B cell (primary cell): ENCODE data around the gene RRAS. TPM values are rescaled to one million over a fixed set of nuclear protein-coding genes. Genes with fewer than 3 reads are reported as not detected.

Experiments
- ATAC-seq: fragments of 200-7000 bp; cut with Tn5 transposase; one replicate; pipeline ENCODE4 v1.10.0; 2021; ENCODE audit warnings: low read depth, mild to moderate bottlenecking, moderate number of reproducible peaks, moderate library complexity
- CTCF ChIA-PET: fragments of 350-600 bp; sonication (Branson Sonifier 250); formaldehyde crosslinking; loops from one replicate; lab custom pipeline; 2021; ENCODE audit warnings: antibody characterized with exemption, inconsistent platforms; lab: Charles Lee
- POLR2A ChIA-PET: fragments of 350-600 bp; sonication (Branson Sonifier 250); formaldehyde crosslinking; loops from one replicate; lab custom pipeline; 2021; ENCODE audit warnings: antibody characterized with exemption; lab: Charles Lee
- DNase-seq: peaks from one replicate; pipeline ENCODE4 v3.0.0; 2013
- H2AFZ ChIP-seq: 2 replicates; pipeline ENCODE4 v1.6.1; 2012; ENCODE audit warnings: mild to moderate bottlenecking, low read depth, low read length; ENCODE audit not compliant: insufficient read depth, poor library complexity, severe bottlenecking
- H3K27ac ChIP-seq, 2 donors: 1 replicate in 1 of 2; 2 replicates in 1 of 2; pipeline ENCODE4 v1.5.1; 2012 to 2013; ENCODE audit warnings: low read length in 2 of 2, mild to moderate bottlenecking in 2 of 2, moderate library complexity in 1 of 2
- H3K27me3 ChIP-seq, 4 experiments: fragments of 200-600 bp in 1 of 4; sonication (generic) in 1 of 4; replicated peaks in 1 of 4; 1 replicate in 2 of 4; 2 replicates in 2 of 4; pipeline versions ENCODE4 v1.6.1 to v1.7.0; 2013 to 2016; ENCODE audit warnings: low read length in 3 of 4, mild to moderate bottlenecking in 2 of 4, mixed read lengths in 1 of 4, moderate library complexity in 1 of 4; ENCODE audit not compliant: insufficient read depth in 4 of 4, control insufficient read depth in 3 of 4; ENCODE audit errors: control extremely low read depth in 1 of 4
- H3K36me3 ChIP-seq, 2 experiments: replicated peaks in 1 of 2; 1 replicate in 1 of 2; 2 replicates in 1 of 2; pipeline versions ENCODE4 v1.6.1 to v1.7.1; 2013; ENCODE audit warnings: low read length in 1 of 2; ENCODE audit not compliant: insufficient read depth in 2 of 2, control insufficient read depth in 1 of 2; ENCODE audit errors: control extremely low read depth in 1 of 2, extremely low read depth in 1 of 2
- H3K4me1 ChIP-seq, 2 donors: fragments of 200-600 bp in 1 of 2; sonication (generic) in 1 of 2; 1 replicate in 1 of 2; 2 replicates in 1 of 2; pipeline versions ENCODE4 v1.5.1 to v1.6.1; 2013 to 2017; ENCODE audit warnings: low read length in 2 of 2; ENCODE audit not compliant: control insufficient read depth in 2 of 2, insufficient read depth in 2 of 2
- H3K4me2 ChIP-seq: replicated peaks from 2 replicates; pipeline ENCODE3; 2012; ENCODE audit warnings: mild to moderate bottlenecking, low read depth, low read length; ENCODE audit not compliant: poor library complexity, severe bottlenecking
- H3K4me3 ChIP-seq, 5 experiments: fragments of 200-600 bp in 1 of 5; sonication (generic) in 1 of 5; 1 replicate in 3 of 5; 2 replicates in 2 of 5; pipeline versions ENCODE4 v1.5.1 to v1.7.0; 2011 to 2016; ENCODE audit warnings: low read length in 4 of 5, mild to moderate bottlenecking in 4 of 5, low read depth in 2 of 5, control low read depth in 1 of 5, moderate library complexity in 1 of 5; ENCODE audit not compliant: insufficient read depth in 1 of 5; ENCODE audit errors: control extremely low read depth in 1 of 5, extremely low read depth in 1 of 5
- H3K79me2 ChIP-seq: fragments of 200-600 bp; sonication (generic); one replicate; pipeline ENCODE4 v1.6.0; 2016; ENCODE audit warnings: low read length; ENCODE audit not compliant: control insufficient read depth, insufficient read depth
- H3K9ac ChIP-seq: fragments of 200-600 bp; sonication (generic); 2 replicates; pipeline ENCODE4 v1.6.1; 2017; ENCODE audit warnings: mild to moderate bottlenecking, low read length, moderate library complexity
- H3K9me3 ChIP-seq, 3 donors: one replicate each; pipeline versions ENCODE4 v1.6.1 to v1.7.1; 2013; ENCODE audit warnings: low read length in 2 of 3; ENCODE audit not compliant: control insufficient read depth in 2 of 3, insufficient read depth in 1 of 3; ENCODE audit errors: control extremely low read depth in 1 of 3
- H4K20me1 ChIP-seq: 2 replicates; pipeline ENCODE4 v1.6.0; 2012; ENCODE audit warnings: mild to moderate bottlenecking, low read length; ENCODE audit not compliant: insufficient read depth, control insufficient read depth, poor library complexity, severe bottlenecking
- H3K27ac Mint-ChIP-seq: one replicate; pipeline ENCODE4 v1.8.0; 2021; ENCODE audit warnings: mixed read lengths
- H3K27me3 Mint-ChIP-seq: one replicate; pipeline ENCODE4 v1.8.0; 2021; ENCODE audit warnings: mixed read lengths
- H3K4me1 Mint-ChIP-seq: one replicate; pipeline ENCODE4 v1.8.0; 2021; ENCODE audit warnings: mixed read lengths
- H3K4me3 Mint-ChIP-seq: one replicate; pipeline ENCODE4 v1.8.0; 2021; ENCODE audit warnings: mixed read lengths
- H3K9me3 Mint-ChIP-seq: one replicate; pipeline ENCODE4 v1.8.0; 2022; ENCODE audit warnings: mixed read lengths; ENCODE audit not compliant: insufficient read depth
- EZH2 ChIP-seq: IDR thresholded peaks from 2 replicates; pipeline ENCODE4 v1.6.1; 2012; ENCODE audit warnings: borderline replicate concordance, low read depth, mild to moderate bottlenecking, moderate library complexity, low read length; ENCODE audit not compliant: insufficient read depth, poor library complexity, severe bottlenecking
- WGBS: methylation state at CpG from one replicate; pipeline ENCODE4 v1.1.5; 2013; ENCODE audit warnings: missing lambda C conversion rate; ENCODE audit not compliant: insufficient coverage; 5-methylcytosine and 5-hydroxymethylcytosine counted together
- intact Hi-C: fragments of 100-400 bp; cut with micrococcal nuclease; formaldehyde crosslinking; loops from one replicate; pipeline ENCODE4 v1.10.0; 2022
- polyA plus RNA-seq: library from polyadenylated mRNA; depleted of rRNA; stranded (reverse); fragments of >200 nt; gene quantifications from 2 replicates; pipeline ENCODE4 v1.2.3, GENCODE V29; 2012
- total RNA-seq, 2 donors: library from RNA; stranded (reverse); fragments of 120-200 nt in 1 of 2; gene quantifications; 1 replicate in 1 of 2; 2 replicates in 1 of 2; pipeline versions ENCODE4 v1.2.3 to v1.2.4, GENCODE V29; 2013 to 2022
- TF ChIP-seq, protein P1 (sequence below): fragments of 200-600 bp; IDR thresholded peaks from one replicate; pipeline ENCODE4 v1.8.0; 2022; ENCODE audit warnings: antibody characterized with exemption, mild to moderate bottlenecking

The RRAS gene
- total and polyA plus RNA-seq, 2 donors (not counting 1 experiment from before 2014, with no cell fraction given): 5.6 to 21.0 TPM

DNA sequence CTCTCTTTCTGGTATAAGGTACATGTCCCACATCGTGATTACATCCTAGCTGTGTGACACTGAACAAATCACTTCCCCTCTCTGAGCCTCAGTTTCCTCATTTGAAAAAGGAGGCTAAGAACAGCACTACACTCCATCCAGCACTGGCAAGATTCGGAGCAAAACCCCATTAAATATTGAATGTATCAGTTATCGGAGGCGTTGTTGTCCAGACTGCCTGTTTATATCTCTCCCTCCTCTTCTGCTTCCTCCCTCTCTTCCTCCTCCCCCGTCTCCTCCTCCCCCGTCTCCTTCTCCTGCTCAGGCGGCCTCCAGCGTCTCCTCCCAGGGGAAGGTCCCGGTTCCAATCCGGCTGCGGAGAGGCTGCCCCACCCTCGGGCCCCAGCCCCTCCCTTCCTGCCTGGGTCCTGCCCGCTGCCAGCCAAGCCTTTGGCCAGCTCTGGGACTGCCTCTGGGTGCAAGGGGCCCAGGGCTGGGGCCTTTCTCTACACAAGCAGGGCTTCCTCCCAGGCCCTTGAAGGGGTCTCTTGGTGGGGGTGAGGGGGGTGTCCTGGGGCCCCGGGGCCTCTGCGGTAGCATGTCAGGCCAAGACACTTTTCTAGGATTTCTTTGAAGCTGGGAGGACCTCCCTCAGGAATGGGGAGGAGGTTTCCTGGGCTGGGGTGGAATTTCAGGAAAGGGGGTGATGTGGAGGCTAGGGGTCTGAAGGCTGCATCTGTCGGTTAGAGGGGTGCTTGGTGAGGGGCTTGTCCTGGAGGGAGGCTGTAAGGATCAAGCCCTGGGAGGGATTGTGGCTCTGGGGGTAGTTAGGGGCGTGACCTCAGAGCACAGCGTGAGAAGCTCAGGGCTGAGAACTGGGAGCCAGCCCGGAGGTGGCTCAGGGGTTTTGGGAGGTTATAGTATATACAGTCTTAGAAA, 1.9 kb downstream of the RRAS start:
- Mint-ChIP-seq H3K27ac (peak overlapping the region; percentile 46), H3K27me3 (no peaks in the 10 kb centered on the region), H3K4me1 (peaks cover 36% of the 10 kb centered on the region), H3K9me3 (no peaks in the 10 kb centered on the region), H3K4me3 (peak overlapping the region; percentile 73)
- ChIA-PET CTCF (interaction anchor here (0.6 kb wide), 1 partner anchor 312 kb away, joined by 3 read pairs; no protein-coding TSS in a partner anchor), POLR2A (interaction anchor here (0.6 kb wide), 1 partner anchor 196 kb away, joined by 3 read pairs; no protein-coding TSS in a partner anchor)
- H3K27me3 ChIP-seq: no peaks in the 10 kb centered on the region
- intact Hi-C loops: no loop called here
- TF ChIP-seq EZH2: no peak
- TF ChIP-seq, protein P1, sequence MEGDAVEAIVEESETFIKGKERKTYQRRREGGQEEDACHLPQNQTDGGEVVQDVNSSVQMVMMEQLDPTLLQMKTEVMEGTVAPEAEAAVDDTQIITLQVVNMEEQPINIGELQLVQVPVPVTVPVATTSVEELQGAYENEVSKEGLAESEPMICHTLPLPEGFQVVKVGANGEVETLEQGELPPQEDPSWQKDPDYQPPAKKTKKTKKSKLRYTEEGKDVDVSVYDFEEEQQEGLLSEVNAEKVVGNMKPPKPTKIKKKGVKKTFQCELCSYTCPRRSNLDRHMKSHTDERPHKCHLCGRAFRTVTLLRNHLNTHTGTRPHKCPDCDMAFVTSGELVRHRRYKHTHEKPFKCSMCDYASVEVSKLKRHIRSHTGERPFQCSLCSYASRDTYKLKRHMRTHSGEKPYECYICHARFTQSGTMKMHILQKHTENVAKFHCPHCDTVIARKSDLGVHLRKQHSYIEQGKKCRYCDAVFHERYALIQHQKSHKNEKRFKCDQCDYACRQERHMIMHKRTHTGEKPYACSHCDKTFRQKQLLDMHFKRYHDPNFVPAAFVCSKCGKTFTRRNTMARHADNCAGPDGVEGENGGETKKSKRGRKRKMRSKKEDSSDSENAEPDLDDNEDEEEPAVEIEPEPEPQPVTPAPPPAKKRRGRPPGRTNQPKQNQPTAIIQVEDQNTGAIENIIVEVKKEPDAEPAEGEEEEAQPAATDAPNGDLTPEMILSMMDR: no peak
- ATAC-seq: no peak
- H3K4me1 ChIP-seq: peaks cover 31 to 39% of the 10 kb centered on the region in 2 donors
- H3K79me2 ChIP-seq: peaks cover 22% of the 10 kb centered on the region
- H4K20me1 ChIP-seq: no peaks in the 10 kb centered on the region
- 24% methylated on average over 15 of the region's 19 CpGs for WGBS
- DNase-seq: no peak
- peak overlapping the region; percentile 52 for H3K4me2 ChIP-seq
- no peak overlapping the region for H2AFZ ChIP-seq
- H3K27ac ChIP-seq: no peak overlapping the region
- H3K9me3 ChIP-seq: no peaks in the 10 kb centered on the region
- no peak overlapping the region for H3K4me3 ChIP-seq
- no peak overlapping the region for H3K9ac ChIP-seq
- no peaks in the 10 kb centered on the region for H3K36me3 ChIP-seq
